ENCODE data around the gene OR5D13. TPM values are rescaled to one million over a fixed set of nuclear protein-coding genes. Genes with fewer than 3 reads are reported as not detected.

OR5D13 gene
- total and polyA plus RNA-seq, 2 of the 13 experiments (the other 11 are each of a cell fraction or from before 2014, with no cell fraction given), result not detected

- TF ChIP-seq ZFP1 (CRISPR knock-in tag; IDR thresholded peaks at IDR 0.05) (no peak), HDAC6 (IDR thresholded peaks at IDR 0.05; ENCODE audit: low read depth, low read length) (no peak), DPF2 (CRISPR knock-in tag; IDR thresholded peaks at IDR 0.05; ENCODE audit: borderline replicate concordance, low read depth) (no peak), ATF7-NPFF (CRISPR knock-in tag; IDR thresholded peaks at IDR 0.05; ENCODE audit: low read depth) (no peak), UBTF (CRISPR knock-in tag; IDR thresholded peaks at IDR 0.05) (no peak)
Measured at GRCh38 chr11:55811067-55811466, 37.8 kb downstream of the OR5D13 start, which contains the start of gene OR5L1 (continued).

DNA sequence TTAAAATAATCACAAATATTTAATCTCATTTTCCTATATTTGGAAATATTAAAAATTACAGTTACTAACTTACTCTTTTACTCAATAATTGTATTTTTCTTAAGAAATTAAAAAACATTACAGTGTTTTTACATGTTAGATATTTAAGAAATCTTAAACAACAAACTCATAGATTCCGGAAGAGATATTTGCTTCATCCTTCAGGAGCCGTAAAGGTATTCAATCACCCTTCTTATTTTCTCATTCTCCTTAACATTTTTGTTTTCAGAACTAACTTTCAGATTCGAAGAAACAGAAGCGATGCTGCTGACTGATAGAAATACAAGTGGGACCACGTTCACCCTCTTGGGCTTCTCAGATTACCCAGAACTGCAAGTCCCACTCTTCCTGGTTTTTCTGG lies 46.1 kb downstream of the OR5D13 start, which contains the start of gene OR5D18:
Gene OR5D18 (plus strand): TSS at position 301 of the 400 bp plus-strand sequence. CDS start 0 bp downstream, at position 301.
- no peaks in the 10 kb centered on the region for H3K36me3 ChIP-seq (replicated peaks in 1 of 2; ENCODE audit: control insufficient read depth in 1 of 2, insufficient read depth in 2 of 2, low read length in 2 of 2)
- TF ChIP-seq ZNF678 (CRISPR knock-in tag; IDR thresholded peaks at IDR 0.05) (no peak), NR2F6 (IDR thresholded peaks at IDR 0.05) (no peak), NR2F6 (CRISPR knock-in tag; IDR thresholded peaks at IDR 0.05) (no peak), ZNF652 (CRISPR knock-in tag; IDR thresholded peaks at IDR 0.05; ENCODE audit: borderline replicate concordance, low read depth) (no peak), ZMYM3 (CRISPR knock-in tag; IDR thresholded peaks at IDR 0.05) (no peak), ZNF549 (CRISPR knock-in tag; IDR thresholded peaks at IDR 0.05) (no peak), ZBTB38 (CRISPR knock-in tag; IDR thresholded peaks at IDR 0.05) (no peak), ASH2L (IDR thresholded peaks at IDR 0.05; ENCODE audit: insufficient read length, low read depth, low read length) (no peak), ZNF670 (CRISPR knock-in tag; IDR thresholded peaks at IDR 0.05; ENCODE audit: borderline replicate concordance) (no peak), ZNF33B (CRISPR knock-in tag; IDR thresholded peaks at IDR 0.05) (no peak), EEA1 (CRISPR knock-in tag; IDR thresholded peaks at IDR 0.05; ENCODE audit: borderline replicate concordance) (no peak), SAFB2 (CRISPR knock-in tag; IDR thresholded peaks at IDR 0.05; ENCODE audit: borderline replicate concordance, low read depth) (no peak), JUNB (CRISPR knock-in tag; IDR thresholded peaks at IDR 0.05; ENCODE audit: borderline replicate concordance) (no peak), ZNF296 (CRISPR knock-in tag; conservative IDR thresholded peaks at IDR 0.05) (no peak)
- TF ChIP-seq, protein P1, sequence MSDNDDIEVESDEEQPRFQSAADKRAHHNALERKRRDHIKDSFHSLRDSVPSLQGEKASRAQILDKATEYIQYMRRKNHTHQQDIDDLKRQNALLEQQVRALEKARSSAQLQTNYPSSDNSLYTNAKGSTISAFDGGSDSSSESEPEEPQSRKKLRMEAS (IDR thresholded peaks at IDR 0.05), result no peak
- TF ChIP-seq, protein P2, sequence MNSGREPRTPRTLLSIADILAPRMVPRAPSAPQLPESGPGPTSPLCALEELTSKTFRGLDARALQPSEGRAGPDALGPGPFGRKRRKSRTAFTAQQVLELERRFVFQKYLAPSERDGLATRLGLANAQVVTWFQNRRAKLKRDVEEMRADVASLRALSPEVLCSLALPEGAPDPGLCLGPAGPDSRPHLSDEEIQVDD (CRISPR knock-in tag; IDR thresholded peaks at IDR 0.05; ENCODE audit: borderline replicate concordance), result no peak
- no TSS peak for BruUV-seq (replicated peaks)
- peaks cover 36% of the 10 kb centered on the region for H3K9me3 ChIP-seq (ENCODE audit: low read length)
- in situ Hi-C loops (cut with HindIII; ENCODE audit: extremely low pct_ligation_motif_present, low pct_unique_long_range_greater_than_20kb), result no loop called here
- H3K9ac ChIP-seq (ENCODE audit: insufficient read depth, low read depth, low read length), result no peak within 1 kb of the TSS
- ChIA-PET CTCF (ENCODE audit: low intra/inter-chr PET ratio, low total read pairs) (no interaction called here), POLR2A (no interaction called here)
- H3K4me3 ChIP-seq (replicated peaks in 1 of 3; ENCODE audit: insufficient read depth in 1 of 3, low read depth in 2 of 3, low read length in 3 of 3), result no peak within 1 kb of the TSS
- 23% methylated on average over 5 of the region's 5 CpGs for WGBS (ENCODE audit: low lambda C conversion rate)
- H3K79me2 ChIP-seq (ENCODE audit: insufficient read depth, low read length), result no peaks in the 10 kb centered on the region
- H3K4me1 ChIP-seq (ENCODE audit: insufficient read depth, low read length), result no peaks in the 10 kb centered on the region
- H3K27ac ChIP-seq (ENCODE audit: extremely low read length, insufficient read depth, low read length), result no peak within 1 kb of the TSS
- H3K27me3 ChIP-seq (ENCODE audit: control insufficient read depth in 1 of 2, insufficient read depth in 2 of 2, low read length in 2 of 2), result no peaks in the 10 kb centered on the region
- H4K20me1 ChIP-seq (ENCODE audit: insufficient read depth, low read length), result no peaks in the 10 kb centered on the region
- DNase-seq (ENCODE audit: low spot score), result no peak
- no peak within 1 kb of the TSS for H2AFZ ChIP-seq (ENCODE audit: low read length)
- H3K4me2 ChIP-seq (ENCODE audit: low read depth, low read length), result no peak within 1 kb of the TSS
- intact Hi-C loops (cut with micrococcal nuclease; ENCODE audit: unreplicated experiment), result no loop called here
- no peak for FAIRE-seq
- ATAC-seq, result no peak
